Endothelial cell of umbilical vein (primary cell): ENCODE results near the gene TFAP2A. TPM values are rescaled to one million over a fixed set of nuclear protein-coding genes. Genes with fewer than 3 reads are reported as not detected.

Source experiments
- BruUV-seq: library from RNA; stranded (reverse); fragments of 400-500 nt; replicated peaks from 2 replicates; lab custom pipeline; 2021; lab: Mats Ljungman, UMichigan
- CTCF ChIA-PET: fragments of 300-600, 350-600 bp; sonication (Branson Sonifier 250); formaldehyde crosslinking; loops from one replicate; lab custom pipeline; 2021; ENCODE audit warnings: antibody characterized with exemption, inconsistent platforms; lab: Charles Lee
- POLR2A ChIA-PET: fragments of 300-600, 350-600 bp; sonication (Branson Sonifier 250); formaldehyde crosslinking; loops from one replicate; lab custom pipeline; 2021; ENCODE audit warnings: antibody characterized with exemption, inconsistent platforms; lab: Charles Lee
- DNase-seq: peaks from one replicate; pipeline ENCODE4 v3.0.0-alpha.2; 2011; ENCODE audit warnings: low read depth, low spot score
- FAIRE-seq: peaks from 2 replicates; lab custom pipeline; 2011; peaks lifted over from hg19 to GRCh38; lab: Jason Lieb, UNC
- H2AFZ ChIP-seq: 2 replicates; pipeline ENCODE4 v1.6.0; 2012; ENCODE audit warnings: low read depth, low read length, control low read depth, inconsistent platforms
- H3K27ac ChIP-seq: 2 replicates; pipeline ENCODE4 v1.5.1; 2011; ENCODE audit warnings: low read depth, mild to moderate bottlenecking, control low read depth, low read length, moderate library complexity; ENCODE audit not compliant: insufficient read depth
- H3K27me3 ChIP-seq, 2 experiments: 2 replicates each; pipeline versions ENCODE4 v1.6.0 to v1.6.1; 2011; ENCODE audit warnings: low read length in 2 of 2, mixed read lengths in 1 of 2; ENCODE audit not compliant: control insufficient read depth in 2 of 2, insufficient read depth in 2 of 2
- H3K36me3 ChIP-seq, 2 experiments: 2 replicates in 1 of 2; 3 replicates in 1 of 2; pipeline ENCODE4 v1.5.1; 2011; ENCODE audit warnings: low read length in 2 of 2, mild to moderate bottlenecking in 1 of 2, moderate library complexity in 1 of 2; ENCODE audit not compliant: control insufficient read depth in 2 of 2, insufficient read depth in 2 of 2; ENCODE audit errors: extremely low read depth in 1 of 2
- H3K4me1 ChIP-seq: 3 replicates; pipeline ENCODE4 v1.5.1; 2011; ENCODE audit warnings: mild to moderate bottlenecking, low read length; ENCODE audit not compliant: control insufficient read depth, insufficient read depth; ENCODE audit errors: extremely low read depth
- H3K4me2 ChIP-seq: 2 replicates; pipeline ENCODE4 v1.6.1; 2011; ENCODE audit warnings: low read length, control low read depth, mixed read lengths; ENCODE audit not compliant: insufficient read depth
- H3K4me3 ChIP-seq, 3 experiments: fragments of 200-600 bp in 1 of 3; sonication (generic), shearing (Covaris generic) in 1 of 3; replicated peaks in 1 of 3; 2 replicates each; pipeline ENCODE4 v1.5.1; 2011 to 2016; ENCODE audit warnings: control low read depth in 3 of 3, low read length in 3 of 3, mild to moderate bottlenecking in 2 of 3, inconsistent platforms in 1 of 3, low read depth in 1 of 3, moderate library complexity in 1 of 3; ENCODE audit not compliant: insufficient read depth in 1 of 3
- H3K79me2 ChIP-seq: 2 replicates; pipeline ENCODE4 v1.6.0; 2012; ENCODE audit warnings: low read length, inconsistent platforms; ENCODE audit not compliant: control insufficient read depth, insufficient read depth
- H3K9ac ChIP-seq: replicated peaks from 2 replicates; pipeline ENCODE3; 2011; ENCODE audit warnings: low read length, control low read depth; ENCODE audit not compliant: insufficient read depth; ENCODE audit errors: extremely low read depth
- H3K9me1 ChIP-seq: replicated peaks from 3 replicates; pipeline ENCODE4 v1.6.0; 2011; ENCODE audit warnings: mild to moderate bottlenecking, low read length; ENCODE audit not compliant: control insufficient read depth, insufficient read depth; ENCODE audit errors: extremely low read depth
- H3K9me3 ChIP-seq: replicated peaks from 2 replicates; pipeline ENCODE4 v1.5.1; 2012; ENCODE audit warnings: low read length, inconsistent platforms; ENCODE audit not compliant: control insufficient read depth, insufficient read depth
- H4K20me1 ChIP-seq: replicated peaks from 2 replicates; pipeline ENCODE3; 2011; ENCODE audit warnings: mild to moderate bottlenecking, low read length; ENCODE audit not compliant: control insufficient read depth, insufficient read depth; ENCODE audit errors: extremely low read depth
- CTCF ChIP-seq, 2 donors: IDR thresholded peaks; 1 replicate in 1 of 2; 2 replicates in 1 of 2; pipeline ENCODE4 v1.5.1; 2011; ENCODE audit warnings: low read length in 2 of 2, mild to moderate bottlenecking in 2 of 2, moderate library complexity in 2 of 2, control low read depth in 1 of 2, inconsistent platforms in 1 of 2, low read depth in 1 of 2; ENCODE audit not compliant: insufficient read depth in 1 of 2; ENCODE audit errors: extremely low read depth in 1 of 2
- EZH2 ChIP-seq: IDR thresholded peaks from 2 replicates; pipeline ENCODE4 v1.6.1; 2012; ENCODE audit warnings: borderline replicate concordance, low read depth, mild to moderate bottlenecking, moderate library complexity, low read length, inconsistent platforms; ENCODE audit not compliant: severe bottlenecking
- FOS ChIP-seq: IDR thresholded peaks from 2 replicates; pipeline ENCODE4 v1.6.1; 2011; ENCODE audit warnings: mild to moderate bottlenecking, low read length, moderate library complexity, borderline replicate concordance; ENCODE audit not compliant: insufficient read depth
- GATA2 ChIP-seq: IDR thresholded peaks from 2 replicates; pipeline ENCODE4 v1.7.0; 2011; ENCODE audit warnings: low read depth, mild to moderate bottlenecking, moderate library complexity, mixed read lengths, low read length; ENCODE audit not compliant: insufficient read length, insufficient read depth
- JUN ChIP-seq: IDR thresholded peaks from 2 replicates; pipeline ENCODE4 v1.6.1; 2011; ENCODE audit warnings: borderline replicate concordance, low read depth; ENCODE audit not compliant: insufficient read length, insufficient read depth
- MAX ChIP-seq: IDR thresholded peaks from 2 replicates; pipeline ENCODE4 v1.6.1; 2011; ENCODE audit not compliant: insufficient read depth, insufficient read length
- MYC ChIP-seq: IDR thresholded peaks from one replicate; pipeline ENCODE4 v1.6.1; 2011; ENCODE audit warnings: mild to moderate bottlenecking, low read depth, low read length
- POLR2A ChIP-seq: IDR thresholded peaks from 2 replicates; pipeline ENCODE4 v1.6.1; 2012; ENCODE audit warnings: low read depth, mild to moderate bottlenecking, control low read depth, low read length
- POLR2AphosphoS5 ChIP-seq: IDR thresholded peaks from 2 replicates; pipeline ENCODE4 v1.6.1; 2012; ENCODE audit warnings: low read depth, mild to moderate bottlenecking, control low read depth, low read length, moderate library complexity; ENCODE audit not compliant: insufficient read depth
- dilution Hi-C: fragments of 300-500 bp; cut with MboI; formaldehyde crosslinking; loops from one replicate; pipeline ENCODE4 v1.15.0; 2019; ENCODE audit warnings: low sequenced_read_pairs; ENCODE audit not compliant: extremely low pct_ligation_motif_present
- intact Hi-C: fragments of 100-400 bp; cut with micrococcal nuclease; formaldehyde crosslinking; loops from one replicate; pipeline ENCODE4 v1.10.0; 2022
- polyA plus RNA-seq, 4 experiments: library from polyadenylated mRNA; depleted of rRNA in 3 of 4; stranded (reverse) in 3 of 4; unstranded in 1 of 4; fragments of >200 nt; gene quantifications; 2 replicates each; pipeline versions ENCODE4 v1.2.1 to v1.2.3, GENCODE V29; 2011 to 2012; ENCODE audit warnings: missing spikeins in 1 of 4
- total RNA-seq: library from RNA; stranded (reverse); gene quantifications from 2 replicates; pipeline ENCODE4 v1.2.3, GENCODE V29; 2021

The TFAP2A gene
- total and polyA plus RNA-seq, 2 donors (not counting 3 experiments of a cell fraction or from before 2014, with no cell fraction given), result 0.06 TPM; not detected in 1

- no TSS peak for BruUV-seq
These were observed 47.0 kb upstream of the TFAP2A start for GRCh38 chr6:10461850-10462249.

More at GRCh38 chr6:10461850-10462249, 47.0 kb upstream of the TFAP2A start:
- H3K79me2 ChIP-seq, result no peaks in the 10 kb centered on the region
- no peak overlapping the region for H2AFZ ChIP-seq
- POLR2A ChIA-PET, result no interaction called here
- no peak for TF ChIP-seq POLR2AphosphoS5
- TF ChIP-seq MAX, result no peak
- no peak for TF ChIP-seq CTCF (IDR thresholded peaks at IDR 0.05; ENCODE audit: extremely low read depth in 1 of 2, insufficient read depth in 1 of 2, low read depth in 1 of 2, low read length in 2 of 2)
- TF ChIP-seq MYC, result no peak
- no peak for TF ChIP-seq POLR2A
- TF ChIP-seq EZH2, result no peak
- no peak for TF ChIP-seq GATA2
- TF ChIP-seq JUN, result no peak
- no peak for TF ChIP-seq FOS
- no peaks in the 10 kb centered on the region for H3K27me3 ChIP-seq
- H3K4me3 ChIP-seq, result no peak overlapping the region
- dilution Hi-C loops, result no loop called here
- H3K27ac ChIP-seq, result no peak overlapping the region
- intact Hi-C loops, result no loop called here
- no peaks in the 10 kb centered on the region for H3K9me1 ChIP-seq
- DNase-seq (no peak), FAIRE-seq (no peak)
- CTCF ChIA-PET, result no interaction called here
- no peaks in the 10 kb centered on the region for H3K4me1 ChIP-seq
- H3K9ac ChIP-seq, result no peak overlapping the region
- no peak overlapping the region for H3K4me2 ChIP-seq
- H3K36me3 ChIP-seq, result no peaks in the 10 kb centered on the region
- H4K20me1 ChIP-seq, result no peaks in the 10 kb centered on the region
- H3K9me3 ChIP-seq, result no peaks in the 10 kb centered on the region
